SK-N-SH treated with all-trans-retinoic acid at 6 μM for 48 hours (cell line): ENCODE measurements around the gene ITGA8.

ENCODE experiments used
- ATAC-seq: fragments of 200-7000 bp; cut with Tn5 transposase; 3 replicates; pipeline ENCODE4 v1.9.1; 2020; ENCODE audit warnings: mild to moderate bottlenecking, moderate library complexity
- ARNTL ChIP-seq: fragments of 450-650 bp; formaldehyde crosslinking; IDR thresholded peaks from 2 replicates; pipeline ENCODE4 v1.5.0; 2020; ENCODE audit warnings: low read depth, mild to moderate bottlenecking, moderate library complexity, borderline replicate concordance
- BACH2 ChIP-seq: fragments of 250-450 bp; sonication (Bioruptor Pico); IDR thresholded peaks from 2 replicates; pipeline ENCODE4 v1.9.0; 2021; ENCODE audit warnings: mild to moderate bottlenecking, borderline replicate concordance
- CREB5 ChIP-seq: fragments of 250-450 bp; sonication (Bioruptor Pico); IDR thresholded peaks from 2 replicates; pipeline ENCODE4 v1.5.1; 2020; ENCODE audit warnings: low read depth, mild to moderate bottlenecking, moderate library complexity
- CSDC2 ChIP-seq: fragments of 250-450 bp; sonication (Bioruptor Pico); IDR thresholded peaks from 2 replicates; pipeline ENCODE4 v1.5.0; 2020; ENCODE audit warnings: mild to moderate bottlenecking, moderate library complexity
- ESRRG ChIP-seq: fragments of 250-450 bp; sonication (Bioruptor Pico); IDR thresholded peaks from 2 replicates; pipeline ENCODE4 v1.6.1; 2021; ENCODE audit warnings: mild to moderate bottlenecking
- GLIS3 ChIP-seq: fragments of 250-450 bp; sonication (Bioruptor Pico); IDR thresholded peaks from 2 replicates; pipeline ENCODE4 v1.5.0; 2020; ENCODE audit warnings: mild to moderate bottlenecking, moderate library complexity
- ISL1 ChIP-seq: fragments of 250-450 bp; sonication (Bioruptor Pico); IDR thresholded peaks from 2 replicates; pipeline ENCODE4 v2.1.2; 2022; ENCODE audit warnings: mild to moderate bottlenecking, moderate library complexity
- OSR1 ChIP-seq: fragments of 250-450 bp; sonication (Bioruptor Pico); IDR thresholded peaks from 2 replicates; pipeline ENCODE4 v1.8.0; 2022; ENCODE audit warnings: moderate library complexity, mild to moderate bottlenecking, inconsistent platforms
- PATZ1 ChIP-seq: fragments of 250-450 bp; sonication (Bioruptor Pico); IDR thresholded peaks from 2 replicates; pipeline ENCODE4 v1.8.0; 2020; ENCODE audit warnings: mild to moderate bottlenecking, moderate library complexity, borderline replicate concordance
- PPARA ChIP-seq: fragments of 250-450 bp; sonication (Bioruptor Pico); IDR thresholded peaks from 2 replicates; pipeline ENCODE4 v1.5.0; 2020; ENCODE audit warnings: mild to moderate bottlenecking, borderline replicate concordance
- RARB ChIP-seq: fragments of 250-450 bp; sonication (Bioruptor Pico); IDR thresholded peaks from 2 replicates; pipeline ENCODE4 v1.8.0; 2021; ENCODE audit warnings: mild to moderate bottlenecking, moderate library complexity
- SNAI2 ChIP-seq: fragments of 250-450 bp; sonication (Bioruptor Pico); IDR thresholded peaks from 2 replicates; pipeline ENCODE4 v1.5.0; 2020; ENCODE audit warnings: mild to moderate bottlenecking, moderate library complexity
- TCF4 ChIP-seq: fragments of 250-450 bp; sonication (Bioruptor Pico); IDR thresholded peaks from 2 replicates; pipeline ENCODE4 v1.8.0; 2021; ENCODE audit warnings: mild to moderate bottlenecking, moderate library complexity, borderline replicate concordance
- TOX ChIP-seq: fragments of 250-450 bp; sonication (Bioruptor Pico); IDR thresholded peaks from 2 replicates; pipeline ENCODE4 v1.8.0; 2021; ENCODE audit warnings: mild to moderate bottlenecking, moderate library complexity, borderline replicate concordance
- TSHZ2 ChIP-seq: fragments of 250-450 bp; sonication (Bioruptor Pico); IDR thresholded peaks from 2 replicates; pipeline ENCODE4 v1.5.0; 2020; ENCODE audit warnings: mild to moderate bottlenecking, moderate library complexity
- ZC3H10 ChIP-seq: fragments of 250-450 bp; sonication (Bioruptor Pico); IDR thresholded peaks from 2 replicates; pipeline ENCODE4 v1.5.1; 2021; ENCODE audit warnings: mild to moderate bottlenecking, moderate library complexity
- ZFP3 ChIP-seq: fragments of 250-450 bp; sonication (Bioruptor Pico); IDR thresholded peaks from 2 replicates; pipeline ENCODE4 v1.5.0; 2020; ENCODE audit warnings: mild to moderate bottlenecking, moderate library complexity
- ZFP30 ChIP-seq: fragments of 450-650 bp; formaldehyde crosslinking; IDR thresholded peaks from 2 replicates; pipeline ENCODE4 v1.5.0; 2022; ENCODE audit warnings: mild to moderate bottlenecking, moderate library complexity
- ZNF565 ChIP-seq: fragments of 450-650 bp; formaldehyde crosslinking; conservative IDR thresholded peaks from 2 replicates; pipeline ENCODE4 v1.5.0; 2020; ENCODE audit warnings: low read depth, mild to moderate bottlenecking, moderate library complexity
- ZNF70 ChIP-seq: fragments of 450-650 bp; formaldehyde crosslinking; IDR thresholded peaks from 2 replicates; pipeline ENCODE4 v1.5.0; 2020; ENCODE audit warnings: mild to moderate bottlenecking, moderate library complexity
- ZNF8 ChIP-seq: fragments of 450-650 bp; formaldehyde crosslinking; IDR thresholded peaks from 2 replicates; pipeline ENCODE4 v1.5.0; 2020; ENCODE audit warnings: mild to moderate bottlenecking, moderate library complexity
- TF ChIP-seq, protein P1 (sequence below): fragments of 250-450 bp; sonication (Bioruptor Pico); IDR thresholded peaks from 2 replicates; pipeline ENCODE4 v1.8.0; 2021; ENCODE audit warnings: low read depth, mild to moderate bottlenecking, moderate library complexity, borderline replicate concordance
- TF ChIP-seq, protein P2 (sequence below): fragments of 250-450 bp; sonication (Bioruptor Pico); IDR thresholded peaks from 2 replicates; pipeline ENCODE4 v1.5.1; 2021; ENCODE audit warnings: mild to moderate bottlenecking, moderate library complexity

Gene ITGA8

DNA sequence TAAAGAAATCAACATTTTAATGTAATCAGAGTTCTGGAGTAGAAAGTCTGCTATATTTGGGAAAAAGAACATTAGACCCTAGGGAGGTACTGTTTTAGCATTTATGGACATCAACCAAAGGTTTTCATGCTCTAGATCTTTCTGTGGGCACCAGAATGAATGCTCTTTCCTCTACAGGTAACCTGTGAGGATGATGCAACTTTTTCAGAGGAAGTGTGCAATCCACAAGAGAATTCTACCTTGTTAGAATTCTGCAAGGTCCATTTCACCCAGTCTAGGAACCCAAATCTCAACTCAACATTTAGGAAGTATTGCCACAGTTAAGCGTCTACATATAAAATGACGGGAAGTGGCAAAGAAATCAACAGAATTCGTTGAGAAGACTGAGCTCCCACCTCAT, 208.8 kb downstream of the ITGA8 start (continued):
- no peak for TF ChIP-seq ZNF8 (CRISPR knock-in tag)
- TF ChIP-seq ISL1, result no peak
- TF ChIP-seq SNAI2 (CRISPR knock-in tag), result no peak
- no peak for TF ChIP-seq TCF4 (CRISPR knock-in tag)
- TF ChIP-seq CSDC2, result no peak
- no peak for TF ChIP-seq ZFP30 (CRISPR knock-in tag)
- TF ChIP-seq ZC3H10 (CRISPR knock-in tag), result no peak
- no peak for TF ChIP-seq OSR1 (CRISPR knock-in tag)
- no peak for TF ChIP-seq ZFP3 (CRISPR knock-in tag)
- no peak for TF ChIP-seq RARB (CRISPR knock-in tag)

GRCh38 chr10:15505329-15505728, 214.4 kb downstream of the ITGA8 start:
- TF ChIP-seq PPARA (CRISPR knock-in tag) (no peak), ZNF70 (CRISPR knock-in tag) (no peak), OSR1 (CRISPR knock-in tag) (no peak), RARB (CRISPR knock-in tag) (no peak), ESRRG (CRISPR knock-in tag) (no peak), PATZ1 (no peak), SNAI2 (CRISPR knock-in tag) (no peak), TOX (CRISPR knock-in tag) (no peak), ZC3H10 (CRISPR knock-in tag) (no peak), GLIS3 (no peak), CREB5 (no peak)
- TF ChIP-seq, protein P1, sequence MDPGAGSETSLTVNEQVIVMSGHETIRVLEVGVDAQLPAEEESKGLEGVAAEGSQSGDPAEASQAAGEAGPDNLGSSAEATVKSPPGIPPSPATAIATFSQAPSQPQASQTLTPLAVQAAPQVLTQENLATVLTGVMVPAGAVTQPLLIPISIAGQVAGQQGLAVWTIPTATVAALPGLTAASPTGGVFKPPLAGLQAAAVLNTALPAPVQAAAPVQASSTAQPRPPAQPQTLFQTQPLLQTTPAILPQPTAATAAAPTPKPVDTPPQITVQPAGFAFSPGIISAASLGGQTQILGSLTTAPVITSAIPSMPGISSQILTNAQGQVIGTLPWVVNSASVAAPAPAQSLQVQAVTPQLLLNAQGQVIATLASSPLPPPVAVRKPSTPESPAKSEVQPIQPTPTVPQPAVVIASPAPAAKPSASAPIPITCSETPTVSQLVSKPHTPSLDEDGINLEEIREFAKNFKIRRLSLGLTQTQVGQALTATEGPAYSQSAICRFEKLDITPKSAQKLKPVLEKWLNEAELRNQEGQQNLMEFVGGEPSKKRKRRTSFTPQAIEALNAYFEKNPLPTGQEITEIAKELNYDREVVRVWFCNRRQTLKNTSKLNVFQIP (CRISPR knock-in tag), result no peak
- TF ChIP-seq, protein P2, sequence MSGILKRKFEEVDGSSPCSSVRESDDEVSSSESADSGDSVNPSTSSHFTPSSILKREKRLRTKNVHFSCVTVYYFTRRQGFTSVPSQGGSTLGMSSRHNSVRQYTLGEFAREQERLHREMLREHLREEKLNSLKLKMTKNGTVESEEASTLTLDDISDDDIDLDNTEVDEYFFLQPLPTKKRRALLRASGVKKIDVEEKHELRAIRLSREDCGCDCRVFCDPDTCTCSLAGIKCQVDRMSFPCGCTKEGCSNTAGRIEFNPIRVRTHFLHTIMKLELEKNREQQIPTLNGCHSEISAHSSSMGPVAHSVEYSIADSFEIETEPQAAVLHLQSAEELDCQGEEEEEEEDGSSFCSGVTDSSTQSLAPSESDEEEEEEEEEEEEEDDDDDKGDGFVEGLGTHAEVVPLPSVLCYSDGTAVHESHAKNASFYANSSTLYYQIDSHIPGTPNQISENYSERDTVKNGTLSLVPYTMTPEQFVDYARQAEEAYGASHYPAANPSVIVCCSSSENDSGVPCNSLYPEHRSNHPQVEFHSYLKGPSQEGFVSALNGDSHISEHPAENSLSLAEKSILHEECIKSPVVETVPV (CRISPR knock-in tag), result no peak
- TF ChIP-seq, all 23 proteins: peak for 0
- ATAC-seq, result no peak

- ATAC-seq, result no peak
- no peak for TF ChIP-seq ESRRG (CRISPR knock-in tag)
- no peak for TF ChIP-seq ZNF70 (CRISPR knock-in tag)
- TF ChIP-seq ARNTL, result no peak
- no peak for TF ChIP-seq TOX (CRISPR knock-in tag)
- TF ChIP-seq SNAI2 (CRISPR knock-in tag), result no peak
- TF ChIP-seq OSR1 (CRISPR knock-in tag), result no peak
- no peak for TF ChIP-seq PATZ1
- TF ChIP-seq, protein P2 (CRISPR knock-in tag), result no peak
- no peak for TF ChIP-seq PPARA (CRISPR knock-in tag)
- no peak for TF ChIP-seq ZNF565
- no peak for TF ChIP-seq TSHZ2 (CRISPR knock-in tag)
- TF ChIP-seq TCF4 (CRISPR knock-in tag), result no peak
- TF ChIP-seq ZNF8 (CRISPR knock-in tag), result no peak
- TF ChIP-seq CREB5, result no peak
- TF ChIP-seq BACH2 (CRISPR knock-in tag), result no peak
- no peak for TF ChIP-seq ZC3H10 (CRISPR knock-in tag)
These were observed 215.5 kb downstream of the ITGA8 start for GRCh38 chr10:15504101-15504840.
